Peyer's patch (tissue), 4 donors: ENCODE data around the gene VCL.

Source experiments
- CTCF ChIP-seq, 6 experiments: fragments of 450-650 bp in 4 of 6; fragments of 200-600 bp in 2 of 6; sonication (generic) in 1 of 6; IDR thresholded peaks; one replicate each; pipeline ENCODE4 v1.5.1; 2017 to 2019; ENCODE audit warnings: antibody characterized with exemption in 6 of 6, mild to moderate bottlenecking in 3 of 6, moderate library complexity in 1 of 6
- POLR2A ChIP-seq, 2 donors: fragments of 450-650 bp; IDR thresholded peaks; one replicate each; pipeline ENCODE4 v1.5.1; 2017; ENCODE audit warnings: antibody characterized with exemption in 2 of 2, mild to moderate bottlenecking in 2 of 2, moderate library complexity in 2 of 2

GRCh38 chr10:74036474-74036873 is 38.6 kb downstream of the VCL start:
- TF ChIP-seq CTCF (IDR thresholded peaks at IDR 0.05) (no peak), POLR2A (IDR thresholded peaks at IDR 0.05) (no peak)
